Ecto neural progenitor cell (in vitro differentiated cells): ENCODE results near the gene XPNPEP2.

Source experiments
- DNase-seq: peaks from one replicate; pipeline ENCODE4 v3.0.0-alpha.2; 2018; ENCODE audit warnings: low spot score

The XPNPEP2 gene

GRCh38 chrX:129750971-129751370 is 12.2 kb downstream of the XPNPEP2 start:
- DNase-seq = no peak

- peak; percentile 62 for DNase-seq
Observed at GRCh38 chrX:129754056-129755024, 15.6 kb downstream of the XPNPEP2 start.

GRCh38 chrX:129755779-129756650 is 17.2 kb downstream of the XPNPEP2 start:
- no peak for DNase-seq

- DNase-seq = no peak
Observed at GRCh38 chrX:129759576-129760061, 20.8 kb downstream of the XPNPEP2 start.

GRCh38 chrX:129760155-129760554 is 21.4 kb downstream of the XPNPEP2 start:
- DNase-seq = no peak

- no peak for DNase-seq
Observed at GRCh38 chrX:129760981-129761380, 22.2 kb downstream of the XPNPEP2 start.

GRCh38 chrX:129761596-129761995 is 22.8 kb downstream of the XPNPEP2 start:
- no peak for DNase-seq

- DNase-seq = no peak
Observed at GRCh38 chrX:129762448-129762847, 23.7 kb downstream of the XPNPEP2 start.

- no peak for DNase-seq
Observed at GRCh38 chrX:129763666-129764065, 24.9 kb downstream of the XPNPEP2 start.

GRCh38 chrX:129768186-129768585 is 29.4 kb downstream of the XPNPEP2 start:
- no peak for DNase-seq

GRCh38 chrX:129768586-129769466 is 30.0 kb downstream of the XPNPEP2 start:
- DNase-seq = no peak

- DNase-seq = no peak
Observed at GRCh38 chrX:129769467-129770154, 30.8 kb downstream of the XPNPEP2 start.

- no peak for DNase-seq
Observed at GRCh38 chrX:129771266-129771995, 32.7 kb downstream of the XPNPEP2 start.

- no peak for DNase-seq
Observed at GRCh38 chrX:129772796-129773431, 34.1 kb downstream of the XPNPEP2 start.

- DNase-seq = no peak
Observed at GRCh38 chrX:129773649-129774458, 35.1 kb downstream of the XPNPEP2 start.

GRCh38 chrX:129777218-129778030 is 38.6 kb downstream of the XPNPEP2 start:
- DNase-seq = no peak

- DNase-seq = no peak
Observed at GRCh38 chrX:129779086-129779672, 40.4 kb downstream of the XPNPEP2 start.

- DNase-seq = no peak
Observed at GRCh38 chrX:129779747-129780146, 41.0 kb downstream of the XPNPEP2 start, which contains the start of gene SASH3. SASH3 (plus strand) TSS chrX:129779949; CDS start chrX:129780098, 149 bp downstream.
